ENCODE results near the gene BTBD8.
A peak's percentile ranks its signal among the peaks of the same experiment; 100 is the strongest.

Gene BTBD8

GRCh38 chr1:92080128-92080985 lies at the start of gene BTBD8:
Gene BTBD8, plus strand, starts transcription at chr1:92080345. Its CDS starts 227 bp downstream, at chr1:92080572.
- Histone ChIP-seq H3K9ac (ENCODE audit: low read length) (peak within 1 kb of the TSS; percentile 73), H3K27me3 (ENCODE audit: control insufficient read depth, insufficient read depth, low read length) (no peaks in the 10 kb centered on the region), H3K4me3 (ENCODE audit: low read depth, low read length) (peak within 1 kb of the TSS; percentile 74), H3K27ac (ENCODE audit: low read depth, low read length) (peak within 1 kb of the TSS; percentile 11; the same call in 1 of the 2 replicates), H3K4me1 (ENCODE audit: control insufficient read depth, insufficient read depth, low read length) (no peaks in the 10 kb centered on the region), H3K9me3 (ENCODE audit: control insufficient read depth, insufficient read depth, low read depth, low read length) (peaks cover 17% of the 10 kb centered on the region), H3K36me3 (ENCODE audit: control insufficient read depth, insufficient read depth, low read length) (no peaks in the 10 kb centered on the region)

- peaks cover 24% of the 10 kb centered on the region for H3K27me3 ChIP-seq (ENCODE audit: control insufficient read depth, insufficient read depth, low read length)
- H3K9me3 ChIP-seq (ENCODE audit: control insufficient read depth, insufficient read depth, low read depth, low read length) = peaks cover 2% of the 10 kb centered on the region; the same call in 1 of the 2 replicates
- H3K4me1 ChIP-seq (ENCODE audit: control insufficient read depth, insufficient read depth, low read length) = peaks cover 9% of the 10 kb centered on the region
- H3K36me3 ChIP-seq (ENCODE audit: control insufficient read depth, insufficient read depth, low read length) = no peaks in the 10 kb centered on the region
- H3K4me3 ChIP-seq (ENCODE audit: low read depth, low read length) = peak overlapping the region; percentile 89
- peak overlapping the region; percentile 64 for H3K9ac ChIP-seq (ENCODE audit: low read length)
- no peak overlapping the region for H3K27ac ChIP-seq (ENCODE audit: low read depth, low read length)
Measured at GRCh38 chr1:92030656-92031107, 49.5 kb upstream of the BTBD8 start.

- Histone ChIP-seq H3K27ac (ENCODE audit: low read depth, low read length) (no peak overlapping the region), H3K4me1 (ENCODE audit: control insufficient read depth, insufficient read depth, low read length) (peaks cover 9% of the 10 kb centered on the region), H3K4me3 (ENCODE audit: low read depth, low read length) (no peak overlapping the region)
Measured at GRCh38 chr1:92031281-92032110, 48.6 kb upstream of the BTBD8 start.

GRCh38 chr1:92037400-92037799 lies 42.7 kb upstream of the BTBD8 start:
- H3K36me3 ChIP-seq (ENCODE audit: control insufficient read depth, insufficient read depth, low read length) = no peaks in the 10 kb centered on the region

More at GRCh38 chr1:92031281-92032110, 48.6 kb upstream of the BTBD8 start:
- Histone ChIP-seq H3K27me3 (ENCODE audit: control insufficient read depth, insufficient read depth, low read length) (peaks cover 24% of the 10 kb centered on the region), H3K36me3 (ENCODE audit: control insufficient read depth, insufficient read depth, low read length) (no peaks in the 10 kb centered on the region), H3K9ac (ENCODE audit: low read length) (no peak overlapping the region), H3K9me3 (ENCODE audit: control insufficient read depth, insufficient read depth, low read depth, low read length) (peaks cover 2% of the 10 kb centered on the region; the same call in 1 of the 2 replicates)

GRCh38 chr1:92038695-92039346 lies 41.3 kb upstream of the BTBD8 start:
- H3K4me3 ChIP-seq (ENCODE audit: low read depth, low read length) = no peak overlapping the region
- H3K9me3 ChIP-seq (ENCODE audit: control insufficient read depth, insufficient read depth, low read depth, low read length) = no peaks in the 10 kb centered on the region
- H3K9ac ChIP-seq (ENCODE audit: low read length) = no peak overlapping the region
- H3K4me1 ChIP-seq (ENCODE audit: control insufficient read depth, insufficient read depth, low read length) = peaks cover 7% of the 10 kb centered on the region; the same call in 1 of the 2 replicates
- H3K27ac ChIP-seq (ENCODE audit: low read depth, low read length) = no peak overlapping the region
- H3K27me3 ChIP-seq (ENCODE audit: control insufficient read depth, insufficient read depth, low read length) = no peaks in the 10 kb centered on the region
- H3K36me3 ChIP-seq (ENCODE audit: control insufficient read depth, insufficient read depth, low read length) = no peaks in the 10 kb centered on the region

More at GRCh38 chr1:92037400-92037799, 42.7 kb upstream of the BTBD8 start:
- Histone ChIP-seq H3K27me3 (ENCODE audit: control insufficient read depth, insufficient read depth, low read length) (no peaks in the 10 kb centered on the region), H3K4me3 (ENCODE audit: low read depth, low read length) (no peak overlapping the region), H3K9me3 (ENCODE audit: control insufficient read depth, insufficient read depth, low read depth, low read length) (no peaks in the 10 kb centered on the region), H3K27ac (ENCODE audit: low read depth, low read length) (no peak overlapping the region), H3K4me1 (ENCODE audit: control insufficient read depth, insufficient read depth, low read length) (peaks cover 7% of the 10 kb centered on the region; the same call in 1 of the 2 replicates), H3K9ac (ENCODE audit: low read length) (no peak overlapping the region)

- no peak overlapping the region for H3K9ac ChIP-seq (ENCODE audit: low read length)
- H3K9me3 ChIP-seq (ENCODE audit: control insufficient read depth, insufficient read depth, low read depth, low read length) = no peaks in the 10 kb centered on the region
Measured at GRCh38 chr1:92040971-92041370, 39.2 kb upstream of the BTBD8 start.

GRCh38 chr1:92043621-92044020 lies 36.5 kb upstream of the BTBD8 start:
- H3K9ac ChIP-seq (ENCODE audit: low read length) = no peak overlapping the region
- no peaks in the 10 kb centered on the region for H3K36me3 ChIP-seq (ENCODE audit: control insufficient read depth, insufficient read depth, low read length)
- H3K9me3 ChIP-seq (ENCODE audit: control insufficient read depth, insufficient read depth, low read depth, low read length) = no peaks in the 10 kb centered on the region
- no peaks in the 10 kb centered on the region for H3K4me1 ChIP-seq (ENCODE audit: control insufficient read depth, insufficient read depth, low read length)
- H3K27me3 ChIP-seq (ENCODE audit: control insufficient read depth, insufficient read depth, low read length) = no peaks in the 10 kb centered on the region
- no peak overlapping the region for H3K4me3 ChIP-seq (ENCODE audit: low read depth, low read length)
- no peak overlapping the region for H3K27ac ChIP-seq (ENCODE audit: low read depth, low read length)

More at GRCh38 chr1:92040971-92041370, 39.2 kb upstream of the BTBD8 start:
- Histone ChIP-seq H3K27me3 (ENCODE audit: control insufficient read depth, insufficient read depth, low read length) (no peaks in the 10 kb centered on the region), H3K4me1 (ENCODE audit: control insufficient read depth, insufficient read depth, low read length) (peaks cover 7% of the 10 kb centered on the region; the same call in 1 of the 2 replicates), H3K36me3 (ENCODE audit: control insufficient read depth, insufficient read depth, low read length) (no peaks in the 10 kb centered on the region), H3K27ac (ENCODE audit: low read depth, low read length) (no peak overlapping the region), H3K4me3 (ENCODE audit: low read depth, low read length) (no peak overlapping the region)

GRCh38 chr1:92045766-92046495 lies 34.2 kb upstream of the BTBD8 start:
- H3K9ac ChIP-seq (ENCODE audit: low read length) = no peak overlapping the region
- H3K9me3 ChIP-seq (ENCODE audit: control insufficient read depth, insufficient read depth, low read depth, low read length) = no peaks in the 10 kb centered on the region
- no peaks in the 10 kb centered on the region for H3K36me3 ChIP-seq (ENCODE audit: control insufficient read depth, insufficient read depth, low read length)
- H3K27me3 ChIP-seq (ENCODE audit: control insufficient read depth, insufficient read depth, low read length) = no peaks in the 10 kb centered on the region
- no peaks in the 10 kb centered on the region for H3K4me1 ChIP-seq (ENCODE audit: control insufficient read depth, insufficient read depth, low read length)
- no peak overlapping the region for H3K4me3 ChIP-seq (ENCODE audit: low read depth, low read length)
- H3K27ac ChIP-seq (ENCODE audit: low read depth, low read length) = no peak overlapping the region

GRCh38 chr1:92051948-92052347 lies 28.2 kb upstream of the BTBD8 start:
- H3K4me1 ChIP-seq (ENCODE audit: control insufficient read depth, insufficient read depth, low read length) = no peaks in the 10 kb centered on the region
- H3K27me3 ChIP-seq (ENCODE audit: control insufficient read depth, insufficient read depth, low read length) = no peaks in the 10 kb centered on the region
- H3K36me3 ChIP-seq (ENCODE audit: control insufficient read depth, insufficient read depth, low read length) = no peaks in the 10 kb centered on the region
- H3K9me3 ChIP-seq (ENCODE audit: control insufficient read depth, insufficient read depth, low read depth, low read length) = no peaks in the 10 kb centered on the region
- no peak overlapping the region for H3K9ac ChIP-seq (ENCODE audit: low read length)
- H3K4me3 ChIP-seq (ENCODE audit: low read depth, low read length) = no peak overlapping the region
- H3K27ac ChIP-seq (ENCODE audit: low read depth, low read length) = no peak overlapping the region

- Histone ChIP-seq H3K4me1 (ENCODE audit: control insufficient read depth, insufficient read depth, low read length) (no peaks in the 10 kb centered on the region), H3K9me3 (ENCODE audit: control insufficient read depth, insufficient read depth, low read depth, low read length) (no peaks in the 10 kb centered on the region), H3K27me3 (ENCODE audit: control insufficient read depth, insufficient read depth, low read length) (no peaks in the 10 kb centered on the region), H3K4me3 (ENCODE audit: low read depth, low read length) (no peak overlapping the region), H3K9ac (ENCODE audit: low read length) (no peak overlapping the region), H3K36me3 (ENCODE audit: control insufficient read depth, insufficient read depth, low read length) (no peaks in the 10 kb centered on the region), H3K27ac (ENCODE audit: low read depth, low read length) (no peak overlapping the region)
Measured at GRCh38 chr1:92065042-92065441, 15.1 kb upstream of the BTBD8 start.

Measured in HUES6 (cell line).